RWPE2 (cell line): ENCODE data around the gene MIDN.

Experiments used
- ATAC-seq: fragments of 200-7000 bp; cut with Tn5 transposase; 3 replicates; pipeline ENCODE4 v1.9.1; 2021; ENCODE audit warnings: low read depth
- DNase-seq: peaks from one replicate; pipeline ENCODE4 v3.0.0-alpha.2; 2020; ENCODE audit warnings: low spot score
- H3K27ac ChIP-seq: fragments of 450-650 bp; 2 replicates; pipeline ENCODE4 v1.5.1; 2017; ENCODE audit warnings: mild to moderate bottlenecking; ENCODE audit not compliant: poor library complexity, severe bottlenecking
- H3K27me3 ChIP-seq: fragments of 250-450 bp; sonication (Bioruptor Pico); 2 replicates; pipeline ENCODE4 v1.5.1; 2021; ENCODE audit warnings: mild to moderate bottlenecking, moderate library complexity; ENCODE audit not compliant: insufficient read depth, poor library complexity, severe bottlenecking
- H3K36me3 ChIP-seq: fragments of 250-450 bp; sonication (Bioruptor Pico); 2 replicates; pipeline ENCODE4 v1.5.1; 2020; ENCODE audit warnings: low read depth, mild to moderate bottlenecking, moderate library complexity
- H3K4me1 ChIP-seq: fragments of 250-450 bp; sonication (Bioruptor Pico); 2 replicates; pipeline ENCODE4 v1.5.1; 2021; ENCODE audit warnings: mild to moderate bottlenecking, moderate library complexity; ENCODE audit not compliant: insufficient read depth, poor library complexity, severe bottlenecking
- H3K4me3 ChIP-seq: fragments of 250-450 bp; sonication (Bioruptor Pico); 2 replicates; pipeline ENCODE4 v1.5.1; 2021; ENCODE audit warnings: mild to moderate bottlenecking, moderate library complexity; ENCODE audit not compliant: severe bottlenecking
- H3K9me3 ChIP-seq: fragments of 250-450 bp; sonication (Bioruptor Pico); 2 replicates; pipeline ENCODE4 v1.5.1; 2021; ENCODE audit warnings: mild to moderate bottlenecking, moderate library complexity; ENCODE audit not compliant: severe bottlenecking
- CTCF ChIP-seq: fragments of 450-650 bp; IDR thresholded peaks from one replicate; pipeline ENCODE4 v1.5.1; 2017; ENCODE audit warnings: mild to moderate bottlenecking, moderate library complexity; ENCODE audit not compliant: poor library complexity, severe bottlenecking

The MIDN gene

GRCh38 chr19:1265615-1266128 lies 17.3 kb downstream of the MIDN start:
- H3K4me1 ChIP-seq, result peaks cover 7% of the 10 kb centered on the region
- no peaks in the 10 kb centered on the region for H3K27me3 ChIP-seq
- peak overlapping the region; percentile 33 for H3K4me3 ChIP-seq
- TF ChIP-seq CTCF, result no peak
- no peaks in the 10 kb centered on the region for H3K9me3 ChIP-seq
- DNase-seq (no peak), ATAC-seq (peak; percentile 3)
- peak overlapping the region; percentile 97 for H3K27ac ChIP-seq
- H3K36me3 ChIP-seq, result peaks cover 8% of the 10 kb centered on the region

- Histone ChIP-seq H3K27ac (peak overlapping the region; percentile 97), H3K4me1 (peaks cover 7% of the 10 kb centered on the region), H3K27me3 (no peaks in the 10 kb centered on the region), H3K36me3 (peaks cover 14% of the 10 kb centered on the region), H3K4me3 (peak overlapping the region; percentile 33), H3K9me3 (no peaks in the 10 kb centered on the region)
- DNase-seq (no peak), ATAC-seq (peak; percentile 26)
- no peak for TF ChIP-seq CTCF
These were observed 17.9 kb downstream of the MIDN start for GRCh38 chr19:1266129-1266915.

GRCh38 chr19:1266916-1267476 lies 18.6 kb downstream of the MIDN start:
- peaks cover 7% of the 10 kb centered on the region for H3K4me1 ChIP-seq
- DNase-seq (no peak), ATAC-seq (no peak)
- no peaks in the 10 kb centered on the region for H3K27me3 ChIP-seq
- no peaks in the 10 kb centered on the region for H3K9me3 ChIP-seq
- peak overlapping the region; percentile 97 for H3K27ac ChIP-seq
- H3K4me3 ChIP-seq, result peak overlapping the region; percentile 33
- peaks cover 21% of the 10 kb centered on the region for H3K36me3 ChIP-seq
- TF ChIP-seq CTCF, result peak; percentile 89

GRCh38 chr19:1267477-1268225 lies 19.3 kb downstream of the MIDN start:
- Histone ChIP-seq H3K36me3 (peaks cover 28% of the 10 kb centered on the region), H3K9me3 (no peaks in the 10 kb centered on the region), H3K4me1 (peaks cover 7% of the 10 kb centered on the region), H3K27me3 (no peaks in the 10 kb centered on the region), H3K27ac (peak overlapping the region; percentile 97), H3K4me3 (peak overlapping the region; percentile 33)
- ATAC-seq (no peak), DNase-seq (no peak)
- no peak for TF ChIP-seq CTCF
